Measurements from ENCODE around the gene TRIM47.

DNA sequence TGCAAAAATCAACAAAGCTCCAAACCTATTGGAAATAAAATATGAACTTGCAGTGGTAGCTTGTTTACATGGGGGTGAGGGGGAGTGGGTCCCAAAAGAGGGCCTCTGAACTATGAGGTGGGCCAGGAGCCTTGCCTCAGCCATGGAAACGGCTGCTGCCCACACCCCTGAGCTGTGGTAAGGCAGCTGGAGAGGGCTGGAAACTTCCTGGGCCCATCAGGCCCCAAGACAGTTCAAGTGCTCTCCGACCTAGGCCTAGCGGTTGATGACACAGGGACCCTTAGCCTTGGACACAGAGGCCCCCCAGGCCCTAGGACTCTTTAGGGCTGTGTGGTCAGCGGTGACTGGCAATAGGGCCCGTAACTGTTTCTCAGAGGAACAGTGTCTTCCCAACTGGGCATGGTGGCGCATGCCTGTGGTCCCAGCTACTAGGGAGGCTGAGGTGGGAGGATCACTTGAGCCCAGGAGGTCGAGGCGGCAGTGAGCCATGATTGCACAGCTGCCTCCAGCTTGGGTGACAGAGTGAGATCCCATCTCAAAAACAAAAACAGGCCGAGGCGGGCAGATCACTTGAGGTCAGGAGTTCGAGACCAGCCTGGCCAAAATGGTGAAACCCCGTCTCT lies 52.5 kb downstream of the TRIM47 start:
- TF ChIP-seq, protein P1, sequence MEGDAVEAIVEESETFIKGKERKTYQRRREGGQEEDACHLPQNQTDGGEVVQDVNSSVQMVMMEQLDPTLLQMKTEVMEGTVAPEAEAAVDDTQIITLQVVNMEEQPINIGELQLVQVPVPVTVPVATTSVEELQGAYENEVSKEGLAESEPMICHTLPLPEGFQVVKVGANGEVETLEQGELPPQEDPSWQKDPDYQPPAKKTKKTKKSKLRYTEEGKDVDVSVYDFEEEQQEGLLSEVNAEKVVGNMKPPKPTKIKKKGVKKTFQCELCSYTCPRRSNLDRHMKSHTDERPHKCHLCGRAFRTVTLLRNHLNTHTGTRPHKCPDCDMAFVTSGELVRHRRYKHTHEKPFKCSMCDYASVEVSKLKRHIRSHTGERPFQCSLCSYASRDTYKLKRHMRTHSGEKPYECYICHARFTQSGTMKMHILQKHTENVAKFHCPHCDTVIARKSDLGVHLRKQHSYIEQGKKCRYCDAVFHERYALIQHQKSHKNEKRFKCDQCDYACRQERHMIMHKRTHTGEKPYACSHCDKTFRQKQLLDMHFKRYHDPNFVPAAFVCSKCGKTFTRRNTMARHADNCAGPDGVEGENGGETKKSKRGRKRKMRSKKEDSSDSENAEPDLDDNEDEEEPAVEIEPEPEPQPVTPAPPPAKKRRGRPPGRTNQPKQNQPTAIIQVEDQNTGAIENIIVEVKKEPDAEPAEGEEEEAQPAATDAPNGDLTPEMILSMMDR (IDR thresholded peaks at IDR 0.05; ENCODE audit: insufficient read depth, low read length, poor library complexity, severe bottlenecking): no peak
- TF ChIP-seq EZH2phosphoT487 (conservative IDR thresholded peaks at IDR 0.05; ENCODE audit: low read length): no peak

Data from SU-DHL-6 (cell line).